ENCODE data around the gene RALGDS.
"Not testable (repeated sequence)": the region's sequence is repeated elsewhere in the genome, so short reads cannot be mapped to it uniquely, and the experiment has no call there.

The RALGDS gene

DNA sequence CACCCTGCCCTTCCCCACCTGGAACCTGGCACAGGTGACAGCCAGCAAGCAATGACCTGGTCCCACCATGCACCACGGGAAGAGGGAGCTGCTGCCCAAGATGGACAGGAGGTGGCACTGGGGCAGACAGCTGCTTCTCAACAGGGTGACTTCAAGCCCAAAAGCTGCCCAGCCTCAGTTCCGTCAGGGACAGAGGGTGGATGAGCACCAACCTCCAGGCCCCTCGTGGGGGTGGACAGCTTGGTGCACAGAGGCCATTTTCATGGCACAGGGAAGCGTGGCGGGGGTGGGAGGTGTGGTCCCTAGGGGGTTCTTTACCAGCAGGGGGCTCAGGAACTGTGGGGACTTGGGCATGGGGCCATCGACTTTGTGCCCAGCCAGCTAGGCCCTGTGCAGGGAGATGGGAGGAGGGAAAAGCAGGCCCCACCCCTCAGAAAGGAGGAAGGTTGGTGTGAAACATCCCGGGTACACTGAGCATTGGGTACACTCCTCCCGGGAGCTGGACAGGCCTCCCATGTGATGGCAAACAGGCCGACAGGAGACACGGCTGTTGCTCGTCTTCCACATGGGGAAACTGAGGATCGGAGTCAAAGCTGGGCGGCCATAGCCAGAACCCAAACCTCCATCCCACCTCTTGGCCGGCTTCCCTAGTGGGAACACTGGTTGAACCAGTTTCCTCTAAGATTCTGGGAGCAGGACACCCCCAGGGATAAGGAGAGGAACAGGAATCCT, 57.4 kb downstream of the RALGDS start:
- DNase-seq = no peak

DNA sequence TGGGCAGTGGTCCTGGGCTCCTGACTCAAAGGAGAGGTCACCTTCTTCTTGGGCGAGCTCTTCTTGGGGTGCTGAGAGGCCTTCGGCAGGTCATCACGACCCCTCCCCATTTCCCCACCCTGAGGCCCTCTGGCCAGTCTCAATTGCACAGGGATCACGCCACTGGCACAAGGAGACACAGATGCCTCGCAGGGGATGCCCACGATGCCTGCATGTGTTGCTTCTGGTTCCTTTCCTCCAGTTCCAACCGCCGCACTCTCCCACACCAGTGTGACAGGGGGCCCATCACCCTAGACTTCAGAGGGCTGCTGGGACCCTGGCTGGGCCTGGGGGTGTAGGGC, 57.9 kb downstream of the RALGDS start:
- DNase-seq = no peak

DNA sequence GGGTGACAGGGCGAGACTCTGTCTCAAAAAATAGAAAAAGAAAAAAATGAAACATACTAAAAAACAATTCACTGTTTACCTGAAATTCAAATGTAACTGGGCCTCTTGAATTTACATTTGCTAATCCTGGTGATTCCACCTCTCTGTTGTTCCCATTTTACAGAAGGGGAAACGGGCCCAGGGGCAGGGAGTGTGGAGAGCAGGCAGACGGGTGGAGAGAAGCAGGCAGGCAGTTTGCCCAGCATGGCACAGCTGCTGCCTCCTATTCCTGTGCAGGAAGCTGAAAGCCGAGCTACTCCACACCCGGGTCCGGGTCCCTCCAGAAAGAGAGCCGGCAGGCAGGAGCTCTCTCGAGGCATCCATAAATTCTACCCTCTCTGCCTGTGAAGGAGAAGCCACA, 58.5 kb downstream of the RALGDS start:
- not testable (repeated sequence) for DNase-seq

DNA sequence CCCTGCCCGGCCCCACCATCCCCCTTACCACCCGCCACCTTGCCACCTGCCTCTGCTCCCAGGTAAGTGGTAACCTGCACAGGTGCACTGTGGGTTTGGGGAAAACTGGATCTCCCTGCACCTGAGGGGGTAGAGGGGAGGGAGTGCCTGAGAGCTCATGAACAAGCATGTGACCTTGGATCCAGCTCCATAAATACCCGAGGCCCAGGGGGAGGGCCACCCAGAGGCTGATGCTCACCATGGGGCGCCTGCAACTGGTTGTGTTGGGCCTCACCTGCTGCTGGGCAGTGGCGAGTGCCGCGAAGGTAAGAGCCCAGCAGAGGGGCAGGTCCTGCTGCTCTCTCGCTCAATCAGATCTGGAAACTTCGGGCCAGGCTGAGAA, 59.3 kb downstream of the RALGDS start, which contains the start of gene CEL:
CEL (plus strand) TSS at position 218 of the 382 bp plus-strand sequence; CDS start at position 240, 22 bp downstream.
- DNase-seq = not testable (repeated sequence)

DNA sequence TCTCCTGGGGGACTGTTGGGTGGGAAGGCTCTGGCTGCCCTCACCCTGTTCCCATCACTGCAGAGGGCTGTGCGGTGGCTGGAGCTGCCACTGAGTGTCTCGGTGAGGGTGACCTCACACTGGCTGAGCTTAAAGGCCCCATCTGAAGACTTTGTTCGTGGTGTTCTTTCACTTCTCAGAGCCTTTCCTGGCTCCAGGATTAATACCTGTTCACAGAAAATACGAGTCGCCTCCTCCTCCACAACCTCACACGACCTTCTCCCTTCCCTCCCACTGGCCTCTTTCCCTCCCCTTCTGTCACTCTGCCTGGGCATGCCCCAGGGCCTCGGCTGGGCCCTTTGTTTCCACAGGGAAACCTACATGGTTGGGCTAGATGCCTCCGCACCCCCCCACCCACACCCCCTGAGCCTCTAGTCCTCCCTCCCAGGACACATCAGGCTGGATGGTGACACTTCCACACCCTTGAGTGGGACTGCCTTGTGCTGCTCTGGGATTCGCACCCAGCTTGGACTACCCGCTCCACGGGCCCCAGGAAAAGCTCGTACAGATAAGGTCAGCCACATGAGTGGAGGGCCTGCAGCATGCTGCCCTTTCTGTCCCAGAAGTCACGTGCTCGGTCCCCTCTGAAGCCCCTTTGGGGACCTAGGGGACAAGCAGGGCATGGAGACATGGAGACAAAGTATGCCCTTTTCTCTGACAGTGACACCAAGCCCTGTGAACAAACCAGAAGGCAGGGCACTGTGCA, 59.8 kb downstream of the RALGDS start:
- DNase-seq = not testable (repeated sequence)

DNA sequence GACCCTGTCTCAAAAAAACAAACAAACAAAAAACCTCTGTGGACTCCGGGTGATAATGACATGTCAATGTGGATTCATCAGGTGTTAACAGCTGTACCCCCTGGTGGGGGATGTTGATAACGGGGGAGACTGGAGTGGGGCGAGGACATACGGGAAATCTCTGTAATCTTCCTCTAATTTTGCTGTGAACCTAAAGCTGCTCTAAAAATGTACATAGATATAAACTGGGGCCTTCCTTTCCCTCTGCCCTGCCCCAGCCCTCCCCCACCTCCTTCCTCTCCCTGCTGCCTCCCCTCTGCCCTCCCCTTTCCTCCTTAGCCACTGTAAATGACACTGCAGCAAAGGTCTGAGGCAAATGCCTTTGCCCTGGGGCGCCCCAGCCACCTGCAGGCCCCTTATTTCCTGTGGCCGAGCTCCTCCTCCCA, 60.6 kb downstream of the RALGDS start:
- DNase-seq = no peak

DNA sequence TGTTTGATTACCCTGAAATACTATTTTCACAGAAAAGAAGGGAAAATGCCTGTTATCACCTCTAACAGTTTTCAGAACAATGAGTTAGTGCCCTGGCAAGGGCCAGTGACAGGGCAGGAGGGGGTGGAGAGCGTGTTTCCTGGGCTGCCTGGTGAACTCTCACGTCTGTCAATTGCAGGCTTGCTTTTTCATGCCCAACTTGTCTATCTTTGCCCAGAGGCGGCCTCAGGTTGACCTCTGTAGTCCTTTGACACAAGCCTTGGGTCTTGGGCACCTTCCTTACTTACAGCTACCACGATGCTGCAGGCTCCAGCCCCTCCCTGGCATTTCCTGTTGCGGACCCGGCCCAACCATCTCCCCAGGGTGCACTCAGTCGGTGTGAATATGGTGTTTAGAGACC, 61.4 kb downstream of the RALGDS start:
- no peak for DNase-seq

DNA sequence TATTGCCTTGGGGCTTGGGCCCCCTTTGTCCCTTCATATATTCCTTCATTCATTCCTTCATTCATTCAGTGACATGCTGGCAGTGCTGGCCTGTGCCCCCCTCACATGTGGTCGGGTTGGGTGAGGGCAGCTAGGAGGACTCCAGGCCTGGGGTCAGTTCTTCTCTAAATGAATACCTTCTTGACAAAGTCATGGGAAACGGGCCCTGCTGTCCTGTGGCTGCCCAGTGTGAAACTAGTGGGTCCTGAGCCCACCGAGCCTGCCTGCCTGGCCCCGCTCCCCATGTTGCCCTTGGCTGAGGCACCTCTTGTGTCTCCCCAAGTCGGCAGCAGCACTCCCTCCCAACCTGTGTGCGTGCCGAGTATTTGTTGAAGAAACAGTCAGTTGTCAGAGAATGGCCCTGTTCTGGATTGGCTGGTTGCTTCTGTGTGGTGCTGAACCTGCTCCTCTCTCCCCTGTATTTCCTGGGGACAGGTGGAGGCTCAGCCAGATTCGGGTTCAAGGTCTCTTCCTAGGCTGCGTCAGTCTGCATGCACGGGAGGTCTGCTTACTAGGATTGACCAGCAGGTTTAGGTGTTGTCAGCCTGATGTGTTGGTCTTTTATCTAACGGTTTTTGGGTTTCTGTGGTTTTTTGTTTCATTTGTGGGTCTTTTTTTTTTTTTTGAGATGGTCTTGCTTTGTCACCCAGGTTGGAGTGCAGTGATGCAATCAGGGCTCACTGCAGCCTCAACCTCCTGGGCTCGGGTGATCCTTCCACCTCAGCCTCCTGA, 62.3 kb downstream of the RALGDS start:
- DNase-seq = no peak

DNA sequence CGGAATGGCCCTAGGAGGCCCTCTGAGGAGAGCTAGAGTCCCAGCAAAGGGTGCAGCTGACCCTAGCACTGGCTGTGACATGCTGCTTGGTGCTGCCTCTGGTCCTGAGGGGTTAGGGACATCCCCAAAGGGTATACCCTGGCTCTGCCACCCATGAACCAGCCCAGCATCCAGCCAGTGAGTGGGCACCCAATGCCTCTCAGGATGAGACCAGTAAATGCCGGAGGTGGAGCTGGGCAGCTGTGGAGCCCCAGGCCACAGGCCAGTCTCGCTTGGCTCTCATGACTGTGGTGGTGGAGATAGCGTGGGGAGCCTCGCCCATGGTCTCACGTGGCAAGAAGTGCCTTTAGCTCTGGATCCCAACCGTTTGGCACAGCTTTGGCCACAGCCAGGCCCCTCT, 63.0 kb downstream of the RALGDS start:
- DNase-seq = no peak

DNA sequence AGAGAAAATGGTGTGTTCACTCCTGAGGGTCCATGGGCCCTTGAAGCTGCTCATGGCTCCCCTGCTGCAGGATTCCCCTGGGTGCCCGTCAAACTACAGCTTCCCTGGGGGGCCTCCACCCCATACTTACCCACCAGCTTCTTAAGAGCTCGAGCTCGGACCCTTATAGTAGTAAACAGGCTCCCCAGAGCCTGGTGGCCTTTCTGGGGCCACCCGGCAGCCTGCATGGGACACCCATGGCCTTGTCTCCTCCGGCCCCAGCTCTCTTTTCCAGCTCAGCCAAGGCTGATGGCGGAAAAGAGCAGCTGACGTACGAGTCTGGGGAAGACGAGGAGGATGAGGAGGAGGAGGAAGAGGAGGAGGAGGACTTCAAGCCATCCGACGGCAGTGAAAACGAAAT, 63.5 kb downstream of the RALGDS start:
- no peak for DNase-seq

DNA sequence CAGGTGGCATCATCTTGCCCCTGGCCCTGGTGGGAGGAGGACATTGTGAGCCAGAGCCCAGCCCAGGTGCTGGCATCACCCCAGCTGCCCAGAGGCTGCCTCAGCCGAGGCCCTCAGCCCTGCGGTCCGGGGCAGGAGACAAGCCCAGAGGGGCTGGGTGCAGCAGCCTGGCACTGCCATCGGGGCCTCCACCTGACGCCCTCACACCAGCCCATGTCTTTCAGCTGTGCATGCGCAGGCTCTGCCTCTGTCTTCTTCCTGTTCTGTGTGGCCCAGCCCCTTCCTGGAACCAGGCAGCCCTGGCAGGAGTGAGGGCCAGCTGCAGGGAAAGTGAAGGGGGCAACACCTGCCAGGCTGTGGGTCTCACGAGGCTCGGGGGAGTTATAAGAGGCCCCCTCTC, 64.0 kb downstream of the RALGDS start:
- DNase-seq = no peak

DNA sequence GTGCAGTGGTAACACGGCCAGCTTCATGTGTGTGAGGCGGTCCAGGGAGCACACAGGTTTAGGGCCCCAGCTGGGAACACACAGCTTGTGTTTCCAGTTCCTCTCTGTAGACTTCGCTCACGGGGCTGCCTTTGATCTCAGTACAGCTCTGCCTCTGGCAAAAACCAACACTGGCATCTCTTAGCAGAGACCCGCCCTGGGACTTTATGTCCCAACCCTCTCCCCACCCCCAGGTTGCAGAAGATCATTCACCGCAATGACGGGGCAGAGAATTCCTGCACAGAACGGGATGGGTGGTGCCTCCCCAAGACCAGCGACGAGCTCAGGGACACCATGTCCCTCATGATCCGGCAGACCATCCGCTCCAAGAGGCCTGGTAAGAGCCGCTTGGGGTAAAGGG, 64.5 kb downstream of the RALGDS start:
- DNase-seq = no peak

DNA sequence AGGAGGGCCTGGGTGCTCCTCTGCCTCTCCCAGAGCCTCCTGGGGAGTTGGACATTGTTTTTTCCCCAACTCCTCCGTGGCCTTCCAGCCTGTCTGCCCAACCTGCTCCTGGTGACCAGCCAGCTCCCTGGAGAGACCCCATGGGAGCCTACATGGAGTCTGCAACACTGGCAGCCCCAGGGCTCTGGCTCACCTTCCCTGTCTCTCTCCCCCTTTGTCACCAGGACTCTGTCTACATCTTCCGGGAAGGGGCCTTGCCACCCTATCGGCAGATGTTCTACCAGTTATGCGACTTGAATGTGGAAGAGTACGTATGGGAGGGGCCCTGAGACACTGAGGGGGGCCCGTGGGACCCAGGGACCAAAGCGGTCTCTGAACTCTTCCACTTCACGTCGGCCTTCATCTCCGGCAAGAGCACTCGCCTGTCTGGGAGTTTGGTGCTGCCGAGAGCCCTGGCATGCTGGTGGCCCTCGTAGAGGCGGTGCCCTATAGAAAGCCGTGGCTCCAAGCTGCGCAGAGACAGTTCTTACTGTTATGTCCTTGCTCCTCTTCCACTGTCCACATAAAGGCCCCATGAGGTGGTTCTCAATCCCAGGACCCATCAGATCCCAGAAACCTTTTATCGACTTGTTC, 65.1 kb downstream of the RALGDS start:
- no peak for DNase-seq

DNA sequence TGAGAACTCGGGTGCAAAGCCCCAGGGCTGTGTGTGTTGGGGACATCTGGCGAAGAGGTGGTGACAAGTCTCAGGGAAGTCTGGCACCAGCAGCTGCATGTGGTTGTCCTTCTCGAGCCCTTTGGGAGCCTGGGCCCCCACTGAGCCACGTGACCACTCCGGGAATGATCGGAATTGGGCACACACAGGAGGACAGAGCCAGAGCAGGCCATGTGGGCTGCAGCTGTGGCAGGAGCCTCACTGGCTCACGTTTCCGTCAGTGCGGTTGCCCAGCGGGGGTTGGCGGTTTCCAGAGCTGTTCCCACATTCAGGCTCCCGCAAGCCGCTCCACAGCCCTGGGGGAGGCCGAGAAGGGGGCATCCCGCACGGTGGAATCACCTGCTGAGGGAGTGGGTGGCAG, 66.1 kb downstream of the RALGDS start:
- DNase-seq = no peak

DNA sequence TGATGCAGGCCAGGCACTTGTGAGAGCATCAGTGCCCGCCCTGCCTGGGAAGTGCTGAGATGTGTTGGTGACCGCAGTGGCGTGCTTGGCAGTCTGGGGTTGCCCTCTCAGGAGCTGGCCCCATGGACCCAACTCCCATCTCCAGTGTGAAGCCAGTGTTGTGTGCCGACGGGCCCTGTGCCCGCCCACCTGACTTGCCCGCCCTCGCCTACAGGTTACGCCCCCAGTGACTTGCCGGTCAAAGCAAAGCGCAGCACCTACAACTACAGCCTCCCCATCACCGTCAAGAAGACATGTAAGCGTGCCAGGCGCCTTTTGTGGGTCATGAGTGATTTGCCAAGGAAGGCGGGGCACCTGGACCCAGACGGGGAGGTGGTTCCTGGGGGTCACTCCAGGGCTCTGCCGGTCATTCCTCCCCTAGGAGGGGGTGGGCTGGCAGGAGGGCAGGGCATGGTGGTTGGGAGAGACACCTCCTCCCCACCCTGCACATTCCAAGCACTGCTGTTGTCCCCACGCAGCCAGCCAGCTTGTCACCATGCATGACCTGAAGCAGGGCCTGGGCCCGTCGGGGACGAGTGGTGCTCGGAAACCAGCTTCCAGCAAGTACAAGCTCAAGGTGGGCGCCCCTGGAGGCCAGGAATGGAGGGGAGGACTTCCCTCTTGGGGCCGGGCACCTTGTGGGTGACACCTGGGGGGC, 66.7 kb downstream of the RALGDS start:
- DNase-seq = no peak

DNA sequence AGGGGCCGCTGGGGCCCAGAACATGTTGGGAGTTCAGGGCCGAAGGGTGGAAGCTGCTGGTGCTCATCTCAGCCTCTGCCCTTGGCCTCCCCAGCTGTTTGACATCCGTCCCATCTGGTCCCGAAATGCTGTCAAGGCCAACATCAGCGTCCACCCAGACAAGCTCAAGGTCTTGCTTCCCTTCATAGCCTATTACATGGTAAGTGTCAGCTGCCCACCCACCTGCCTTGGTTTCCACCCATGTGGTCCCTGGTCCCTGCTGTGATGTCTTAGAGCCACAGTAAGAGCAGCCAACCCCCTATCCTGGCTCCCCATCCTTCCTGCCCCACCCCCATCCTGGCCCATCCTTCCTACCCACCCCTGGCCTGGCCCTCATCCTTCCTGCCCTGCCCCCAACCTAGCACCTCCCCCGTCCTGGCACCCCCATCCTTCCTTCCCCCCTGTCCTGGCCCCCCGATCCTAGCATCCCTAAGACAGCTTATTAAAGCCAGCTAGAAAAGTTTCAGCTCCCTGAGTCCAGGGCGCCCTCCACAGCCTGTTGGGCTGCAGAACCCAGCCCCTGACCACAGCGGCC, 69.0 kb downstream of the RALGDS start:
- no peak for DNase-seq

DNA sequence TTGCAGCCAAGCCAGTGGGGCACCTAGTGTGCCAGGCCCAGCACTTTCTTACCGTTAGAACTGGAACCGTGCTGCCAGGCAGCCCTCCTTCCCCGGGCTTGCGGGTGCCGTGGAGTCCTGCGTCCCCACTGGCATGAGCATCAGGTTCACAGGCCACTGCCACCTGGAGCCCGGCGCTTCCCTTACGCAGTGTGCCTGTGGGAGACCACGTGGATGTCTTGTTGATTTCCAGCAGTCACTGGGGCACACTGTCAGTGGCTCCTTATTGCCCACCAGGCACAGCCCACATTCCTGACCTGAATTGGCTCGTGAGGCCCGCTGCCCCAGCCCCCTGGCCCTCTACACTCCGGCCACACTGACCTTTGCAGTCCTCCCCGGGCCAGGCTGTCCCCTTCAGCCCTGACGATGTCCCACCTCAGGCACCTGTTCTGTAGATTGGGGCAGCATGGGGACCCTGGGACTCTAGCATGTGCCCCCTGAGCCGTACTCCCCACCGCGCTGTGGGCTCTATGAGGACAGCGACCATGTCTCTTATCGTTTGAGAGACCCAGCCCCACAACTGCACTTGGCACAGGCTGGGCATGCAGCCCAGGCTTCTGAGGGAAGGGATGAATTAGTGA, 69.6 kb downstream of the RALGDS start:
- DNase-seq = no peak

DNA sequence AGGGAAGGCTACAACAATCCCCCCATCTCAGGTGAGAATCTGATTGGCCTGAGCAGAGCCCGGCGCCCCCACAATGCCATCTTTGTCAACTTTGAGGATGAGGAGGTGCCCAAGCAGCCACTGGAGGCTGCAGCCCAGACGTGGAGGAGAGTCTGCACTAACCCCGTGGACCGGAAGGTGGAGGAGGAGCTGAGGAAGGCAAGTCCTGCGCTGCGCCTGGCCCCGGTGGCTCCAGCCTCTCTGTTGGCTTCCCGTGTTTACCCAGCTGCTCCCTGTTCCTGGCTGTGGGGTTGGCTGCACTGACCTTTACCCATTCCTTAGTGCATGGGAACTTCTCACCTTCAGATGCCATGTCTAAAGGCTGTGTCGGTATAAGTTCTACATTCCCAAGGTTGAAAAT, 70.3 kb downstream of the RALGDS start:
- no peak for DNase-seq

DNA sequence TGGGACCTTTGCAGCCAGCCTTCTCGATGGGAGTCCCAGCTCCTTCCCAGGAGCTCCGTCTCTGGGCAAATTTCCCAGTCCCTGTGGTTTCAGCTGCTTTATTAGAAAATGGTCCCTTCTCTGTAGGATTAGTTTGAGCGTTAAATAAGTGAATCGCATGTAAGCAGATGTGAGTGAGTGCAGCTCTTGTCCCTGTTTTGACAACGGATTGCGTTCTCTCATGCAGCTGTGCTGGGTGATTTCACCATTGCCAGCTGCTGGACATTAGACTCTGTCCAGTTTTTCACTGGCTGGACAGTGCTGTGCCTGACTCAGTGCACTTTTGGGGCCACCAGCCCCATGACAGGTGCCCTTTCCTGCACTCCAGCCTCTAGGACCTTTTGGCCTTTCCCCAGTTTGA, 70.9 kb downstream of the RALGDS start:
- no peak for DNase-seq

DNA sequence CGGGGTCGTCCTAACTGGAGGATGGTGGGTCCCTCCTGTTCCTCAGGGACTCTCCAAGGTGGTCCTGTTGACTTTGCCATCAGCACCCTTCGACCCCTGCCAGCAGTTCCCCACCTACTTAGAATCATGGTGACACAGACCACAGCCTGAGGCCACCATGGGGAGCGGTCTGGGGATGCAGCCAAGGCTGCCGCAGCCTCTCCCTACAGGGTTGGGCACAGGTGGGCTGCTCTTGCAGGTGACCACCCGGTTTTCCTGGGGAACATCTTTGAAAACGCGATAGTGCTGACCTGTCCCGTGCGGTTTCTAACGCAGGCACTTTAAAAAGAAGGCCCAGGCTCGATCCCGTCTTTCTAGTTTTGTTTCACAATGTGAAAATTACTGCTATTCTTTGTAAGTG, 72.0 kb downstream of the RALGDS start:
- no peak for DNase-seq

DNA sequence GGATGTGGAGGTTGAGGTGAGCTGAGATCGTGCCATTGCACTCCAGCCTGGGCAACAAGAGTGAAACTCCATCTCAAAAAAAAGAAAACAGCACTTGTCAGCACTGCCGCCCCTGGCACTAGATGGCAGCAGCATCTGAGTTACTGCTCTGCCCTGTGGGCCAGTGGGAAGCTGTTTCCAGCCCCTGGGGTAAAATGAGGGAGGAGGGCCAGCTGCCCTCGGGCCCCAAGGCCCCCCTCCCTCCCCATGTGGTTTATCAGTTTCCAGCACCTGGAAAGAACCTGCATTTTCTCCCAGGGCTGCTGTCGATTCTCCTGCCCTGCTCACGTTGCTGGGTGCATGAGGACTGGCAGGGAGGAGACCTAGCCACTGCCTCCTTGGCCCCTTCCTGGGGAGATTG, 72.4 kb downstream of the RALGDS start:
- no peak for DNase-seq
